A549 (cell line): Measurements from ENCODE around the gene PSMD9.

Experiments used
- POLR2A ChIP-seq: IDR thresholded peaks from 2 replicates; pipeline ENCODE4 v1.6.1; 2012; ENCODE audit warnings: mild to moderate bottlenecking, low read length
- RNF2 ChIP-seq: fragments of 200-600 bp; sonication (generic); IDR thresholded peaks from 2 replicates; pipeline ENCODE4 v1.6.1; 2016; ENCODE audit warnings: low read depth, mild to moderate bottlenecking, antibody characterized with exemption, moderate library complexity, borderline replicate concordance
- SMC3 ChIP-seq: fragments of >200 bp; sonication (Bioruptor Twin); formaldehyde crosslinking; IDR thresholded peaks from 3 replicates; pipeline ENCODE4 v1.6.1; 2018; ENCODE audit warnings: inconsistent platforms
- ZFP36 ChIP-seq: fragments of 450-650 bp; IDR thresholded peaks from 2 replicates; pipeline ENCODE4 v1.6.1; 2014; ENCODE audit warnings: borderline replicate concordance; ENCODE audit not compliant: partially characterized antibody
- TF ChIP-seq, protein P1 (sequence below): fragments of >200 bp; sonication (Bioruptor Twin); formaldehyde crosslinking; IDR thresholded peaks from 3 replicates; pipeline ENCODE4 v1.5.1; 2016
- TF ChIP-seq, protein P2 (sequence below): IDR thresholded peaks from 2 replicates; pipeline ENCODE4 v1.6.1; 2012
- TF ChIP-seq, protein P3 (sequence below): IDR thresholded peaks from 2 replicates; pipeline ENCODE4 v1.6.1; 2012

DNA sequence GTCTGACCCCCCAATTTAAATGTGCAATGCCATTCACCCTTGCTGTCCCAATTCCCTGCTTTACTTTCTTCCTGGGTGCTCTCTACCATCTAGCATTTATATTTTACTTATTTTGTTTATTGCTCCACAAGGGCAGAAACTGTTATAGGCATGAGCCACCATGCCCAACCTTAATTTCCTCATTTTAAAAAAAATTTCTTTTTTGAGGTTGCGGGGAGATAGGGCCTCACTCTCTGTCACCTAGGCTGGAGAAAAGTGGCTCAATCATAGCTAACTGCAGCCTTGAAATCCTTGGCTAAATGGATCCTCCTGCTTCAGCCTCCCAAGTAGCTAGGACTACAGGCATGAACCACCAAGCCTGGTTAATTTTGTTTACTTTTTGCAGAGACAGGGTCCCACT, 42.9 kb upstream of the PSMD9 start:
- TF ChIP-seq, protein P1, sequence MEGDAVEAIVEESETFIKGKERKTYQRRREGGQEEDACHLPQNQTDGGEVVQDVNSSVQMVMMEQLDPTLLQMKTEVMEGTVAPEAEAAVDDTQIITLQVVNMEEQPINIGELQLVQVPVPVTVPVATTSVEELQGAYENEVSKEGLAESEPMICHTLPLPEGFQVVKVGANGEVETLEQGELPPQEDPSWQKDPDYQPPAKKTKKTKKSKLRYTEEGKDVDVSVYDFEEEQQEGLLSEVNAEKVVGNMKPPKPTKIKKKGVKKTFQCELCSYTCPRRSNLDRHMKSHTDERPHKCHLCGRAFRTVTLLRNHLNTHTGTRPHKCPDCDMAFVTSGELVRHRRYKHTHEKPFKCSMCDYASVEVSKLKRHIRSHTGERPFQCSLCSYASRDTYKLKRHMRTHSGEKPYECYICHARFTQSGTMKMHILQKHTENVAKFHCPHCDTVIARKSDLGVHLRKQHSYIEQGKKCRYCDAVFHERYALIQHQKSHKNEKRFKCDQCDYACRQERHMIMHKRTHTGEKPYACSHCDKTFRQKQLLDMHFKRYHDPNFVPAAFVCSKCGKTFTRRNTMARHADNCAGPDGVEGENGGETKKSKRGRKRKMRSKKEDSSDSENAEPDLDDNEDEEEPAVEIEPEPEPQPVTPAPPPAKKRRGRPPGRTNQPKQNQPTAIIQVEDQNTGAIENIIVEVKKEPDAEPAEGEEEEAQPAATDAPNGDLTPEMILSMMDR: no peak
- TF ChIP-seq RNF2: no peak
- TF ChIP-seq, protein P2, sequence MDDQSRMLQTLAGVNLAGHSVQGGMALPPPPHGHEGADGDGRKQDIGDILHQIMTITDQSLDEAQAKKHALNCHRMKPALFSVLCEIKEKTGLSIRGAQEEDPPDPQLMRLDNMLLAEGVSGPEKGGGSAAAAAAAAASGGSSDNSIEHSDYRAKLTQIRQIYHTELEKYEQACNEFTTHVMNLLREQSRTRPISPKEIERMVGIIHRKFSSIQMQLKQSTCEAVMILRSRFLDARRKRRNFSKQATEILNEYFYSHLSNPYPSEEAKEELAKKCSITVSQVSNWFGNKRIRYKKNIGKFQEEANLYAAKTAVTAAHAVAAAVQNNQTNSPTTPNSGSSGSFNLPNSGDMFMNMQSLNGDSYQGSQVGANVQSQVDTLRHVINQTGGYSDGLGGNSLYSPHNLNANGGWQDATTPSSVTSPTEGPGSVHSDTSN: no peak
- TF ChIP-seq, protein P3, sequence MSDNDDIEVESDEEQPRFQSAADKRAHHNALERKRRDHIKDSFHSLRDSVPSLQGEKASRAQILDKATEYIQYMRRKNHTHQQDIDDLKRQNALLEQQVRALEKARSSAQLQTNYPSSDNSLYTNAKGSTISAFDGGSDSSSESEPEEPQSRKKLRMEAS: no peak
- TF ChIP-seq ZFP36: no peak
- no peak for TF ChIP-seq POLR2A
- TF ChIP-seq SMC3: no peak
